ENCODE results near the gene CNIH4. TPM values are rescaled to one million over a fixed set of nuclear protein-coding genes. Genes with fewer than 3 reads are reported as not detected.

CNIH4 gene
- total and polyA plus RNA-seq, 2 of the 4 experiments (the other 2 are of a cell fraction): 29.7 to 73.1 TPM

DNA sequence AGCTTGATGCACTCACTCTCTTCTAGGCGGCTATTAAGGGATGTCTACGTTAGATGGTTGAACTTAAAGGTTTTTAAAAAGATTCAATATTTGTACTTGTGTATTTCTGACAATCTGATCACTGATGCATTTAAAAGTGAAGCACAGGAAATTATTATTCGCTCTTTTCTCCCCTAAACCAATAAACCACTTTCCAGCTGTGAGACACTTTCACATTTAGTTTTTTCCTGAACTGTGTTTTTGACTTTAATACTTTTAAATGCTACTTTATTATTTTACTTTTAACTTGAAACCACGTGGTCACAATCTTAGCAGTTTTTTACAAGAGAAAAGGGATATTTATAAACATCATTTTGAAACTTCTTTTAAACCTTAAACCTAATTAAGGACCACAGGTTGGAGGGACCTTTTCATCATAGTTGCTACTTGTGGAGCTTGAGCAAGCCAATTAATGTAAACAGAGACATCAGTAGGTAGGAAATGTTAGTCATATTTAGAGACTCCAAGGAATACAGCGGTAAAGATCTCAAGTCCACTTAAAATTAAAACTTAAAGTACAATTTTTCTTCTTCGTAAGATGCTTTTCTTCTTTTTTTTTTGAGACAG, 68.7 kb downstream of the CNIH4 start:
- H3K27me3 ChIP-seq (ENCODE audit: control insufficient read depth, insufficient read depth, low read length): no peaks in the 10 kb centered on the region
- no CpG with 5 or more reads among the region's 6 CpGs for WGBS, 2 experiments (ENCODE audit: extremely low coverage in 2 of 2, insufficient read length in 1 of 2)
- CTCF ChIA-PET: no interaction called here
- H3K9me3 ChIP-seq (ENCODE audit: control insufficient read depth, insufficient read depth, low read length): no peaks in the 10 kb centered on the region
- H2BK5ac ChIP-seq (ENCODE audit: low read depth, low read length, poor library complexity, severe bottlenecking): no peak overlapping the region
- peaks cover 33% of the 10 kb centered on the region for H3K36me3 ChIP-seq (ENCODE audit: control insufficient read depth, insufficient read depth, low read length)
- no TSS peak for BruUV-seq (replicated peaks)
- peaks cover 6% of the 10 kb centered on the region; the same call in 1 of the 2 replicates for H3K9me1 ChIP-seq (ENCODE audit: insufficient read depth, low read length)
- no peak overlapping the region for H4K8ac ChIP-seq (ENCODE audit: low read depth in 2 of 2, low read length in 2 of 2)
- ATAC-seq (ENCODE audit: low read depth) (no peak), DNase-seq (peak; percentile 28)
- TF ChIP-seq, protein P1, sequence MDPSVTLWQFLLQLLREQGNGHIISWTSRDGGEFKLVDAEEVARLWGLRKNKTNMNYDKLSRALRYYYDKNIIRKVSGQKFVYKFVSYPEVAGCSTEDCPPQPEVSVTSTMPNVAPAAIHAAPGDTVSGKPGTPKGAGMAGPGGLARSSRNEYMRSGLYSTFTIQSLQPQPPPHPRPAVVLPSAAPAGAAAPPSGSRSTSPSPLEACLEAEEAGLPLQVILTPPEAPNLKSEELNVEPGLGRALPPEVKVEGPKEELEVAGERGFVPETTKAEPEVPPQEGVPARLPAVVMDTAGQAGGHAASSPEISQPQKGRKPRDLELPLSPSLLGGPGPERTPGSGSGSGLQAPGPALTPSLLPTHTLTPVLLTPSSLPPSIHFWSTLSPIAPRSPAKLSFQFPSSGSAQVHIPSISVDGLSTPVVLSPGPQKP (IDR thresholded peaks at IDR 0.05; ENCODE audit: borderline replicate concordance, low read depth, low read length): no peak
- no peak for TF ChIP-seq POLR2A (IDR thresholded peaks at IDR 0.05; ENCODE audit: low read depth, low read length)
- TF ChIP-seq MAFK (IDR thresholded peaks at IDR 0.05; ENCODE audit: low read depth, low read length): no peak
- TF ChIP-seq, protein P2, sequence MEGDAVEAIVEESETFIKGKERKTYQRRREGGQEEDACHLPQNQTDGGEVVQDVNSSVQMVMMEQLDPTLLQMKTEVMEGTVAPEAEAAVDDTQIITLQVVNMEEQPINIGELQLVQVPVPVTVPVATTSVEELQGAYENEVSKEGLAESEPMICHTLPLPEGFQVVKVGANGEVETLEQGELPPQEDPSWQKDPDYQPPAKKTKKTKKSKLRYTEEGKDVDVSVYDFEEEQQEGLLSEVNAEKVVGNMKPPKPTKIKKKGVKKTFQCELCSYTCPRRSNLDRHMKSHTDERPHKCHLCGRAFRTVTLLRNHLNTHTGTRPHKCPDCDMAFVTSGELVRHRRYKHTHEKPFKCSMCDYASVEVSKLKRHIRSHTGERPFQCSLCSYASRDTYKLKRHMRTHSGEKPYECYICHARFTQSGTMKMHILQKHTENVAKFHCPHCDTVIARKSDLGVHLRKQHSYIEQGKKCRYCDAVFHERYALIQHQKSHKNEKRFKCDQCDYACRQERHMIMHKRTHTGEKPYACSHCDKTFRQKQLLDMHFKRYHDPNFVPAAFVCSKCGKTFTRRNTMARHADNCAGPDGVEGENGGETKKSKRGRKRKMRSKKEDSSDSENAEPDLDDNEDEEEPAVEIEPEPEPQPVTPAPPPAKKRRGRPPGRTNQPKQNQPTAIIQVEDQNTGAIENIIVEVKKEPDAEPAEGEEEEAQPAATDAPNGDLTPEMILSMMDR (conservative IDR thresholded peaks at IDR 0.05; ENCODE audit: low read depth, low read length): no peak
- no peak for TF ChIP-seq NFE2L2 (IDR thresholded peaks at IDR 0.05; ENCODE audit: low read depth, low read length)
- TF ChIP-seq MXI1 (IDR thresholded peaks at IDR 0.05; ENCODE audit: borderline replicate concordance, low read depth, low read length): no peak
- TF ChIP-seq MAZ (IDR thresholded peaks at IDR 0.05; ENCODE audit: borderline replicate concordance, low read depth, low read length): no peak
- H4K5ac ChIP-seq (ENCODE audit: low read depth, low read length): no peak overlapping the region
- H2BK120ac ChIP-seq (ENCODE audit: low read depth, low read length): no peak overlapping the region
- H2BK20ac ChIP-seq (ENCODE audit: low read depth, low read length): no peak overlapping the region
- H4K20me1 ChIP-seq (ENCODE audit: insufficient read depth, low read length): peaks cover 39% of the 10 kb centered on the region; the same call in 1 of the 2 replicates
- POLR2A ChIA-PET (ENCODE audit: unreplicated experiment): no interaction called here
- H3K14ac ChIP-seq (replicated peaks; ENCODE audit: low read depth, low read length): no peak overlapping the region
- dilution Hi-C loops (cut with HindIII; ENCODE audit: low sequenced_read_pairs, unreplicated experiment): no loop called here
- H3K4me1 ChIP-seq (ENCODE audit: control insufficient read depth, insufficient read depth, low read length): peaks cover 3% of the 10 kb centered on the region
- no peak overlapping the region for H3K27ac ChIP-seq (ENCODE audit: insufficient read depth, low read length)
- peaks cover 28 to 48% of the 10 kb centered on the region in 2 experiments for H3K79me1 ChIP-seq (ENCODE audit: low read depth in 1 of 2, low read length in 2 of 2)
- no peak overlapping the region for H2AFZ ChIP-seq (replicated peaks; ENCODE audit: low read length, poor library complexity)
- no peak overlapping the region for H3K4ac ChIP-seq (ENCODE audit: low read depth, low read length)
- intact Hi-C loops (cut with micrococcal nuclease): loop anchor here (5.0 kb wide), 1 partner anchor 33 kb away; no protein-coding TSS in a partner anchor
- H3K4me3 ChIP-seq (ENCODE audit: insufficient read depth, low read depth, low read length): no peak overlapping the region
- no peak overlapping the region for H2AK9ac ChIP-seq (replicated peaks; ENCODE audit: low read depth, low read length, poor library complexity)
- H2AK5ac ChIP-seq (ENCODE audit: low read depth, low read length): no peak overlapping the region
- H3K23ac ChIP-seq (ENCODE audit: low read depth, low read length): no peak overlapping the region
- no peak overlapping the region for H3K9ac ChIP-seq (ENCODE audit: low read depth, low read length)
- no peak overlapping the region for H3K4me2 ChIP-seq (ENCODE audit: low read depth, low read length)
- H3K18ac ChIP-seq (ENCODE audit: low read depth, low read length): no peak overlapping the region
- H4K91ac ChIP-seq (ENCODE audit: insufficient read depth, low read depth, low read length): no peak overlapping the region
- H3K56ac ChIP-seq (ENCODE audit: extremely low read depth, insufficient read depth, low read length): no peak overlapping the region
- no peak overlapping the region for H2BK15ac ChIP-seq (ENCODE audit: low read depth, low read length)
- in situ Hi-C loops (cut with MboI; ENCODE audit: low sequenced_read_pairs): no loop called here
